ENCODE results near the gene THRAP3.

DNA sequence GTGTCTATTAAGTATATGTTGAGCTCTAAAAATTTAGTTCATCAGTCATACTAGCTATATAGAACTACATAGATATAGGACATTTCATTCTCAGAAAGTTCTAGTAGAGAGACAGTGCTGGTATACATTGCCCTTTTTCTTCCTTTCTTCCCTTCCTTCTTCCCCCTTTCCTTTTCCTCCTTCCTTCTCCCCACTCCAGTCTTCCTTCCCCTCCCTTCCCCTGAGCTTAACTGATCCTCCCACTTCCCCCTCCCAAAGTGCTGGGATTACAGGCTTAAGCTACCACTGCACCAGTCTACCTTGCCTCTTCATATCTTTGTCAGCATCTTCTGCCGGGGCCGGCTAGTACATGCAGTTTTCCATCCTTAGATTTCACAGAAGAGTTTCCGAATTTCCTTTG is 12.1 kb downstream of the THRAP3 start:
- TF ChIP-seq POLR2A (IDR thresholded peaks at IDR 0.05; ENCODE audit: low read depth, low read length) (no peak), POLR2AphosphoS5 (IDR thresholded peaks at IDR 0.05; ENCODE audit: low read depth, low read length) (no peak)

Data from GM12892 (cell line).